Measurements from ENCODE around the gene TLN1. TPM values are rescaled to one million over a fixed set of nuclear protein-coding genes. Genes with fewer than 3 reads are reported as not detected.
A peak's percentile ranks its signal among the peaks of the same experiment; 100 is the strongest.

TLN1 gene
- total and polyA plus RNA-seq, 10 of the 15 experiments (the other 5 are each of a cell fraction or from before 2014, with no cell fraction given) = 11.6 to 305 (median 71.9) TPM

- no peaks in the 10 kb centered on the region for H3K9me3 ChIP-seq (replicated peaks; ENCODE audit: control insufficient read depth, insufficient read depth, low read length)
- in situ Hi-C loops (cut with MboI) (loop anchor here (5.0 kb wide), 1 partner anchor 58 kb away; no protein-coding TSS in a partner anchor), intact Hi-C loops (cut with micrococcal nuclease; ENCODE audit: unreplicated experiment) (no loop called here)
- DNase-seq (ENCODE audit: low read depth, low spot score) = no peak
- peak; percentile 92 for ATAC-seq
- WGBS (ENCODE audit: insufficient coverage, insufficient replicate concordance, low lambda C conversion rate, missing lambda C conversion rate) = 6% methylated on average over 56 of the region's 58 CpGs
- peak within 1 kb of the TSS; percentile 79 for H3K4me3 ChIP-seq
- ChIA-PET CTCF (interaction anchor here (0.5 to 13.5 kb wide), 22 partner anchors 9 to 585 kb away, joined by 3 to 227 read pairs (median 4); partner anchors contain the start of genes CREB3, GBA2, RGP1 and SIT1), POLR2A (interaction anchor here (0.6 to 10.9 kb wide), 13 partner anchors 9 to 592 kb away, joined by 3 to 163 read pairs (median 6); partner anchors contain the start of genes CREB3, GBA2, HINT2 and RGP1), RAD21 (ENCODE audit: unreplicated experiment) (interaction anchor here (0.5 to 9.7 kb wide), 16 partner anchors 11 to 161 kb away, joined by 3 to 95 read pairs (median 4); partner anchors contain the start of genes CREB3, SIT1, TLN1 and TPM2), SMC1A (ENCODE audit: uncharacterized antibody, unreplicated experiment) (interaction anchor here (0.7 to 12.5 kb wide), 22 partner anchors 10 to 217 kb away, joined by 3 to 145 read pairs (median 3); partner anchors contain the start of genes CREB3, HINT2 and TLN1)
- peak within 1 kb of the TSS; percentile 85 for H3K27ac ChIP-seq (ENCODE audit: control insufficient read depth, insufficient read depth)
- no peaks in the 10 kb centered on the region for H4K20me1 ChIP-seq (ENCODE audit: control insufficient read depth, insufficient read depth)
- H3K36me3 ChIP-seq (ENCODE audit: control insufficient read depth in 2 of 2, insufficient read depth in 2 of 2, low read length in 1 of 2) = peaks cover 6 to 9% of the 10 kb centered on the region in 2 experiments; a peak in 3 of 4 replicates
- H3K4me2 ChIP-seq (ENCODE audit: control insufficient read depth, insufficient read depth) = peak within 1 kb of the TSS; percentile 82
- H3K27me3 ChIP-seq (replicated peaks in 1 of 2; ENCODE audit: control insufficient read depth in 2 of 2, insufficient read depth in 2 of 2, low read length in 1 of 2) = no peaks in the 10 kb centered on the region
- FAIRE-seq = no peak
- peak within 1 kb of the TSS; percentile 75 for H2AFZ ChIP-seq (ENCODE audit: control insufficient read depth, low read depth, low read length)
- TSS peak; percentile 70 for BruUV-seq (replicated peaks)
- peaks cover 29% of the 10 kb centered on the region for H3K79me2 ChIP-seq (ENCODE audit: control insufficient read depth, insufficient read depth, low read length)
- peak within 1 kb of the TSS; percentile 81 for H3K9ac ChIP-seq (ENCODE audit: control insufficient read depth, insufficient read depth, low read length)
- H3K4me1 ChIP-seq (ENCODE audit: control insufficient read depth, insufficient read depth, low read length) = peaks cover 33% of the 10 kb centered on the region
- TF ChIP-seq DPF2 (IDR thresholded peaks at IDR 0.05) (peak; percentile 58; the same call in 1 of the 2 replicates), SMC3 (IDR thresholded peaks at IDR 0.05; ENCODE audit: borderline replicate concordance, low read length) (no peak), CEBPZ (IDR thresholded peaks at IDR 0.05; ENCODE audit: low read depth, low read length) (no peak), PAX8 (IDR thresholded peaks at IDR 0.05) (no peak), NR2F1 (conservative IDR thresholded peaks at IDR 0.05) (no peak), SPI1 (IDR thresholded peaks at IDR 0.05; ENCODE audit: borderline replicate concordance, insufficient read depth, low read depth, low read length) (no peak), CHD2 (IDR thresholded peaks at IDR 0.05; ENCODE audit: borderline replicate concordance, low read depth, low read length) (peak; percentile 42; the same call in 1 of the 2 replicates), HDAC6 (IDR thresholded peaks at IDR 0.05; ENCODE audit: unreplicated experiment) (no peak), CTCF (IDR thresholded peaks at IDR 0.05 in 2 of 3, conservative IDR thresholded peaks at IDR 0.05 in 1 of 3; ENCODE audit: control insufficient read depth in 2 of 3, extremely low read depth in 1 of 3, insufficient read depth in 1 of 3, low read depth in 3 of 3, low read length in 3 of 3) (peak; percentile 15 to 44 (median 18); a peak in 3 of 6 replicates), MAX (IDR thresholded peaks at IDR 0.05; ENCODE audit: low read depth, low read length) (peak; percentile 76), ESRRA (IDR thresholded peaks at IDR 0.05; ENCODE audit: low read length) (no peak), ZBTB33 (IDR thresholded peaks at IDR 0.05) (no peak), JUND (IDR thresholded peaks at IDR 0.05; ENCODE audit: low read depth, low read length) (no peak), TCF7 (IDR thresholded peaks at IDR 0.05; ENCODE audit: borderline replicate concordance) (no peak)
Measured at GRCh38 chr9:35664531-35665470, 67.2 kb downstream of the TLN1 start, which contains the start of gene ARHGEF39. Gene ARHGEF39 (minus strand): TSS chr9:35665195. CDS start chr9:35665169, 26 bp downstream.
